Measurements from ENCODE around the gene FAM83B.
"Not testable (repeated sequence)": the region's sequence is repeated elsewhere in the genome, so short reads cannot be mapped to it uniquely, and the experiment has no call there.

The FAM83B gene

GRCh38 chr6:54846243-54846856, at the start of gene FAM83B:
FAM83B (plus strand) TSS chr6:54846771; CDS start chr6:54870247, 23,476 bp downstream.
- DNase-seq (ENCODE audit: low read depth): no peak

- DNase-seq (ENCODE audit: low read depth): not testable (repeated sequence)
These were observed 49.7 kb upstream of the FAM83B start for GRCh38 chr6:54796918-54797317.

GRCh38 chr6:54800050-54800600, 46.4 kb upstream of the FAM83B start:
- DNase-seq (ENCODE audit: low read depth): no peak

GRCh38 chr6:54801244-54801643, 45.3 kb upstream of the FAM83B start:
- DNase-seq (ENCODE audit: low read depth): no peak

GRCh38 chr6:54801669-54802068, 44.9 kb upstream of the FAM83B start:
- peak; percentile 73 for DNase-seq (ENCODE audit: low read depth)

- peak; percentile 24 for DNase-seq (ENCODE audit: low read depth)
These were observed 43.6 kb upstream of the FAM83B start for GRCh38 chr6:54802775-54803634.

- peak; percentile 2 for DNase-seq (ENCODE audit: low read depth)
These were observed 41.5 kb upstream of the FAM83B start for GRCh38 chr6:54805077-54805476.

- DNase-seq (ENCODE audit: low read depth): no peak
These were observed 36.4 kb upstream of the FAM83B start for GRCh38 chr6:54810147-54810546.

GRCh38 chr6:54813892-54814291, 32.7 kb upstream of the FAM83B start:
- DNase-seq (ENCODE audit: low read depth): no peak

GRCh38 chr6:54817236-54817635, 29.3 kb upstream of the FAM83B start:
- DNase-seq (ENCODE audit: low read depth): no peak

- no peak for DNase-seq (ENCODE audit: low read depth)
These were observed 28.7 kb upstream of the FAM83B start for GRCh38 chr6:54817834-54818233.

- DNase-seq (ENCODE audit: low read depth): not testable (repeated sequence)
These were observed 22.3 kb upstream of the FAM83B start for GRCh38 chr6:54824225-54824624.

- no peak for DNase-seq (ENCODE audit: low read depth)
These were observed 19.6 kb upstream of the FAM83B start for GRCh38 chr6:54827010-54827409.

GRCh38 chr6:54830216-54830615, 16.4 kb upstream of the FAM83B start:
- DNase-seq (ENCODE audit: low read depth): no peak

- DNase-seq (ENCODE audit: low read depth): no peak
These were observed 11.4 kb upstream of the FAM83B start for GRCh38 chr6:54835176-54835575.

- DNase-seq (ENCODE audit: low read depth): no peak
These were observed 495 bp downstream of the FAM83B start for GRCh38 chr6:54846857-54847674.

- peak; percentile 25 for DNase-seq (ENCODE audit: low read depth)
These were observed 1.4 kb downstream of the FAM83B start for GRCh38 chr6:54847799-54848597.

GRCh38 chr6:54850114-54850513, 3.5 kb downstream of the FAM83B start:
- DNase-seq (ENCODE audit: low read depth): no peak

- no peak for DNase-seq (ENCODE audit: low read depth)
These were observed 9.6 kb downstream of the FAM83B start for GRCh38 chr6:54856129-54856528.

GRCh38 chr6:54860132-54860531, 13.6 kb downstream of the FAM83B start:
- DNase-seq (ENCODE audit: low read depth): no peak

- DNase-seq (ENCODE audit: low read depth): no peak
These were observed 14.2 kb downstream of the FAM83B start for GRCh38 chr6:54860739-54861138.

All from HS-5 (cell line).